ENCODE measurements around the gene ST3GAL3. TPM values are rescaled to one million over a fixed set of nuclear protein-coding genes. Genes with fewer than 3 reads are reported as not detected.

The ST3GAL3 gene
- total and polyA plus RNA-seq, 11 donors, result 14.4 to 31.7 (median 26.3) TPM

- no peak for TF ChIP-seq POLR2A (IDR thresholded peaks at IDR 0.05)
- TF ChIP-seq CTCF (IDR thresholded peaks at IDR 0.05), result no peak
- WGBS, 4 donors, result 94 to 99% (median 97%) methylated on average over 5 of the region's 5 CpGs
- H3K4me1 ChIP-seq, result no peaks in the 10 kb centered on the region
- H3K9me3 ChIP-seq, result no peaks in the 10 kb centered on the region
- no peak overlapping the region for H3K27ac ChIP-seq
- no peaks in the 10 kb centered on the region for H3K27me3 ChIP-seq
- no peak overlapping the region for H3K4me3 ChIP-seq
- no peak for ATAC-seq
- no peak for DNase-seq
- H3K36me3 ChIP-seq, result peaks cover 3 to 100% (median 100%) of the 10 kb centered on the region in 9 donors
- intact Hi-C loops (cut with DNase I), result loop anchor here in 1 of 10 donors (5.0 kb wide), 1 partner anchor 37 kb away; no protein-coding TSS in a partner anchor
Observed at GRCh38 chr1:43699281-43699680, 8.1 kb upstream of the ST3GAL3 start.

GRCh38 chr1:43703836-43704235 is 3.5 kb upstream of the ST3GAL3 start:
- Histone ChIP-seq H3K27ac (no peak overlapping the region), H3K4me1 (peaks cover 0 to 22% (median 14%) of the 10 kb centered on the region in 12 donors), H3K4me3 (no peak overlapping the region), H3K9me3 (no peaks in the 10 kb centered on the region), H3K36me3 (peaks cover 0 to 70% (median 64%) of the 10 kb centered on the region in 9 donors), H3K27me3 (no peaks in the 10 kb centered on the region)
- ATAC-seq, result no peak
- intact Hi-C loops (cut with DNase I), result no loop called here
- TF ChIP-seq CTCF (IDR thresholded peaks at IDR 0.05) (no peak), POLR2A (IDR thresholded peaks at IDR 0.05) (no peak)
- no peak for DNase-seq

- intact Hi-C loops (cut with DNase I), result loop anchor here in 2 of 10 donors (5.0 kb wide), 3 partner anchors 53 to 242 kb away; partner anchors contain the start of genes KDM4A (in 2 of the 2) and IPO13 (in 1 of the 2)
- DNase-seq, result no peak
- ATAC-seq, result no peak
- Histone ChIP-seq H3K36me3 (peaks cover 0 to 64% (median 55%) of the 10 kb centered on the region in 9 donors), H3K27me3 (no peaks in the 10 kb centered on the region), H3K4me1 (peaks cover 0 to 26% (median 16%) of the 10 kb centered on the region in 12 donors), H3K27ac (no peak overlapping the region), H3K4me3 (no peak overlapping the region), H3K9me3 (no peaks in the 10 kb centered on the region)
- WGBS, 4 donors, result 43 to 65% (median 57%) methylated on average over 2 of the region's 2 CpGs
- TF ChIP-seq POLR2A (IDR thresholded peaks at IDR 0.05), result no peak
- no peak for TF ChIP-seq CTCF (IDR thresholded peaks at IDR 0.05)
Observed at GRCh38 chr1:43704838-43705237, 2.5 kb upstream of the ST3GAL3 start.

- DNase-seq, result no peak
- Histone ChIP-seq H3K4me1 (peaks cover 0 to 27% (median 16%) of the 10 kb centered on the region in 12 donors), H3K4me3 (no peak overlapping the region), H3K9me3 (no peaks in the 10 kb centered on the region), H3K36me3 (peaks cover 0 to 64% (median 52%) of the 10 kb centered on the region in 9 donors), H3K27me3 (no peaks in the 10 kb centered on the region), H3K27ac (no peak overlapping the region)
- 74 to 79% (median 77%) methylated on average over 4 of the region's 4 CpGs for WGBS, 4 donors
- intact Hi-C loops (cut with DNase I), result loop anchor here in 2 of 10 donors (5.0 kb wide), 3 partner anchors 53 to 242 kb away; partner anchors contain the start of genes KDM4A (in 2 of the 2) and IPO13 (in 1 of the 2)
- no peak for ATAC-seq
- TF ChIP-seq POLR2A (IDR thresholded peaks at IDR 0.05) (no peak), CTCF (IDR thresholded peaks at IDR 0.05) (no peak)
Observed at GRCh38 chr1:43705334-43705733, 2.0 kb upstream of the ST3GAL3 start.
